ENCODE data around the gene COL11A1. TPM values are rescaled to one million over a fixed set of nuclear protein-coding genes. Genes with fewer than 3 reads are reported as not detected.

Gene COL11A1
- total and polyA plus RNA-seq, 2 of the 13 experiments (the other 11 are each of a cell fraction or from before 2014, with no cell fraction given), result not detected

GRCh38 chr1:103101399-103101798 is 6.9 kb downstream of the COL11A1 start:
- ATAC-seq (no peak), FAIRE-seq (no peak), DNase-seq (ENCODE audit: low spot score) (no peak)
- Histone ChIP-seq H3K4me3 (replicated peaks in 1 of 3; ENCODE audit: insufficient read depth in 1 of 3, low read depth in 2 of 3, low read length in 3 of 3) (no peak overlapping the region), H4K20me1 (ENCODE audit: insufficient read depth, low read length) (no peaks in the 10 kb centered on the region), H3K4me2 (ENCODE audit: low read depth, low read length) (no peak overlapping the region), H3K27ac (ENCODE audit: extremely low read length, insufficient read depth, low read length) (no peak overlapping the region), H3K36me3 (replicated peaks in 1 of 2; ENCODE audit: control insufficient read depth in 1 of 2, insufficient read depth in 2 of 2, low read length in 2 of 2) (no peaks in the 10 kb centered on the region), H3K4me1 (ENCODE audit: insufficient read depth, low read length) (no peaks in the 10 kb centered on the region), H3K79me2 (ENCODE audit: insufficient read depth, low read length) (no peaks in the 10 kb centered on the region), H2AFZ (ENCODE audit: low read length) (no peak overlapping the region), H3K9ac (ENCODE audit: insufficient read depth, low read depth, low read length) (no peak overlapping the region), H3K9me3 (ENCODE audit: low read length) (no peaks in the 10 kb centered on the region), H3K27me3 (ENCODE audit: control insufficient read depth in 1 of 2, insufficient read depth in 2 of 2, low read length in 2 of 2) (no peaks in the 10 kb centered on the region)
- intact Hi-C loops (cut with micrococcal nuclease; ENCODE audit: unreplicated experiment) (no loop called here), in situ Hi-C loops (cut with HindIII; ENCODE audit: extremely low pct_ligation_motif_present, low pct_unique_long_range_greater_than_20kb) (loop anchor here (10.0 kb wide), 1 partner anchor 353 kb away; no protein-coding TSS in a partner anchor)
- TF ChIP-seq HOXD1 (CRISPR knock-in tag; IDR thresholded peaks at IDR 0.05), result no peak
- no peak for TF ChIP-seq SNRNP70 (IDR thresholded peaks at IDR 0.05; ENCODE audit: low read depth, low read length)
- no peak for TF ChIP-seq ZNF605 (CRISPR knock-in tag; IDR thresholded peaks at IDR 0.05)
- no peak for TF ChIP-seq HOXA9 (CRISPR knock-in tag; IDR thresholded peaks at IDR 0.05; ENCODE audit: borderline replicate concordance)
- no peak for TF ChIP-seq MTF2 (CRISPR knock-in tag; IDR thresholded peaks at IDR 0.05; ENCODE audit: borderline replicate concordance)
- TF ChIP-seq ATAD3A (CRISPR knock-in tag; IDR thresholded peaks at IDR 0.05), result no peak
- POLR2A ChIA-PET, result no interaction called here
- no TSS peak for BruUV-seq (replicated peaks)
- WGBS (ENCODE audit: low lambda C conversion rate), result 5% methylated on average over 1 of the region's 1 CpG
- CTCF ChIA-PET (ENCODE audit: low intra/inter-chr PET ratio, low total read pairs), result no interaction called here

GRCh38 chr1:103089221-103089620 is 19.1 kb downstream of the COL11A1 start:
- DNase-seq (ENCODE audit: low spot score), result no peak
- in situ Hi-C loops (cut with HindIII; ENCODE audit: extremely low pct_ligation_motif_present, low pct_unique_long_range_greater_than_20kb) (no loop called here), intact Hi-C loops (cut with micrococcal nuclease; ENCODE audit: unreplicated experiment) (no loop called here)
- Histone ChIP-seq H3K4me2 (ENCODE audit: low read depth, low read length) (no peak overlapping the region), H3K79me2 (ENCODE audit: insufficient read depth, low read length) (no peaks in the 10 kb centered on the region), H3K27ac (ENCODE audit: extremely low read length, insufficient read depth, low read length) (no peak overlapping the region), H3K9me3 (ENCODE audit: low read length) (no peaks in the 10 kb centered on the region), H3K9ac (ENCODE audit: insufficient read depth, low read depth, low read length) (no peak overlapping the region), H2AFZ (ENCODE audit: low read length) (no peak overlapping the region), H3K27me3 (ENCODE audit: control insufficient read depth in 1 of 2, insufficient read depth in 2 of 2, low read length in 2 of 2) (no peaks in the 10 kb centered on the region), H3K4me1 (ENCODE audit: insufficient read depth, low read length) (no peaks in the 10 kb centered on the region), H3K36me3 (replicated peaks in 1 of 2; ENCODE audit: control insufficient read depth in 1 of 2, insufficient read depth in 2 of 2, low read length in 2 of 2) (no peaks in the 10 kb centered on the region), H3K4me3 (replicated peaks in 1 of 3; ENCODE audit: insufficient read depth in 1 of 3, low read depth in 2 of 3, low read length in 3 of 3) (no peak overlapping the region), H4K20me1 (ENCODE audit: insufficient read depth, low read length) (no peaks in the 10 kb centered on the region)
- ATAC-seq, result no peak
- ChIA-PET CTCF (ENCODE audit: low intra/inter-chr PET ratio, low total read pairs) (no interaction called here), POLR2A (no interaction called here)
- BruUV-seq (replicated peaks), result no TSS peak
- WGBS (ENCODE audit: low lambda C conversion rate), result 4% methylated on average over 2 of the region's 2 CpGs
- no peak for FAIRE-seq
- no peak for TF ChIP-seq ZBTB44 (CRISPR knock-in tag; IDR thresholded peaks at IDR 0.05)
- no peak for TF ChIP-seq FOSL1 (CRISPR knock-in tag; IDR thresholded peaks at IDR 0.05; ENCODE audit: borderline replicate concordance)
- no peak for TF ChIP-seq ARNT2 (CRISPR knock-in tag; IDR thresholded peaks at IDR 0.05; ENCODE audit: low read depth)
- no peak for TF ChIP-seq ZNF253 (CRISPR knock-in tag; IDR thresholded peaks at IDR 0.05; ENCODE audit: borderline replicate concordance)
- TF ChIP-seq ZNF263 (CRISPR knock-in tag; IDR thresholded peaks at IDR 0.05), result no peak
- TF ChIP-seq RFX5 (IDR thresholded peaks at IDR 0.05; ENCODE audit: low read depth, low read length), result no peak
- TF ChIP-seq MZF1 (CRISPR knock-in tag; IDR thresholded peaks at IDR 0.05; ENCODE audit: borderline replicate concordance), result no peak
- TF ChIP-seq ZNF331 (CRISPR knock-in tag; IDR thresholded peaks at IDR 0.05), result no peak
- no peak for TF ChIP-seq CEBPZ (IDR thresholded peaks at IDR 0.05; ENCODE audit: low read length)
- no peak for TF ChIP-seq MYC (CRISPR knock-in tag; IDR thresholded peaks at IDR 0.05; ENCODE audit: borderline replicate concordance)
- TF ChIP-seq RCOR2 (CRISPR knock-in tag; IDR thresholded peaks at IDR 0.05), result no peak
